Retina (tissue), 1 donor: ENCODE measurements around the gene NFE2L2.
"Not testable (repeated sequence)": the region's sequence is repeated elsewhere in the genome, so short reads cannot be mapped to it uniquely, and the experiment has no call there.

Source experiments
- DNase-seq: peaks from one replicate; pipeline ENCODE4 v3.0.0-alpha.2; 2016

Gene NFE2L2

DNA sequence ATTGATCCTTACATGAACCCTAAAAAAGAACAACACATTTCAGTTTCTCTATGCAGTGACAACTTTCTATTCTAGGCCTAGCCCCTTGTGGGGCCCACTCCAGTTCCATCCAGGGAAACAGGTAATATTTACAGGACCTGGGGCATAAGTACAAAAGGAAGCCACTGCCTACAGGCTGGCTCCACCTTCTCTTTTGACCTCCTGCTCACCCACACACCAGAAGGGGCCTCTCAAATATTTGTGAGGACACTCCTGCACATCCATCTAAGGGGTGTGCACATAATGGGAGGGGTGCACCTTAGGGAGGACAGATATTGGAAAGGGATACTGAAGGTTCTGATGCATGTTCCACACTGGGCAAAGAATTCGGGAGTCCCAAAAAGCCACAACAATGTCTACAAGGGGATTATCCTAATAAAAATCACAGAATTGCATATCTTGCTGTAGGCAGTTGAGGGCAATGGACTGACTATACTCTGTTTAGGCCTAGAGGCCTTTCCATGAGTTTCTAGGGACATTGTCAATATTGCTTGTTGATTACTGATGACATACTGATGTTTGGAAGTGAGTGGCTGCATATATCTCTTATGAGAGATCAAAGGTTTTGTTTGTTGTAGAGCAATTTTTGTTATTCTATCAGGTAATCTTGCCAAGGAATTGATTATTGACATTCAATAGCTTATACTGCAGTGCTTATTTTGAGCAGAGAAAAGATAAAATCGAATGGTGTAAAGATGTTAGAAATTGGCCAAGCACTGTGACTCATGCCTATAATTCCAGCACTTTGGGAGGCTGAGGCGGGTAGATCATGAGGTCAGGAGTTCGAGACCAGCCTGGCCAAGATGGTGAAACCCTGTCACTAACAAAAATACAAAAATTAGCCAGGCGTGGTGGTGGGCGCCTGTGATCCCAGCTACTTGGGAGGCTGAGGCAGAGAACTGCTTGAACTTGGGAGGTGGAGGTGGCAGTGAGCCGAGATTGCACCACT lies 75.8 kb downstream of the NFE2L2 start:
- no peak for DNase-seq

DNA sequence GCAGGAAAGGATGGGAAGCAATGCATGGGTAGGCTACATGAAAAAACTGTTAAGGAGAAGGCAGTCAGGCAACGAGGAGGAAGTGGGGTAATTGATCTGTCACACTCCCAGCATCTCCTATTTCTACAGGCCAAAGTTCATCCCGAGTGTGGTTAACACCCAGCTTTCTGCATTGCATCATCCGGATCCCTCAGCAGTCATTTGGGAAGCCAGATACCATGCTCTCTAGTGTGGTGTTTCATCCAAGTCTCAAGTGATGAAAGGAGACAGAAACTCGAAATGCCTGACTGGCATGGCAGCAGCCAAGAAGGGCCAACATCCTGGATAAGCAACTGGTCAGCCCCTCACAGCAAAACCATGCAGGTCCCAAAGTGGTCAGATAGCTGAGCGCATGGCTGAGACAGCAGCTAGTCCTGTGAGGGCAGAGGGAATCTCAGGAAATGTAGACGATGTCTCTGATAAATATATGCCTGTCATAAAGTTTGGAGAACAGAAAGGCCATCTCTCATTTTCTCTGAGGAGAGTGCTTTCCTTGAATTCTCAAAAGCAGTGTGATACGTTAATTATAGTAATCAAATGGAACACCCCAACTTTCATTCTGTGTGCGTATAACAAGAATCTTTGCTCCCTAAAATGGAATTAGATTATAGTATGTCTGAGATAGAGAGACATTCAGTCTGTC lies 76.8 kb downstream of the NFE2L2 start:
- DNase-seq, result no peak

DNA sequence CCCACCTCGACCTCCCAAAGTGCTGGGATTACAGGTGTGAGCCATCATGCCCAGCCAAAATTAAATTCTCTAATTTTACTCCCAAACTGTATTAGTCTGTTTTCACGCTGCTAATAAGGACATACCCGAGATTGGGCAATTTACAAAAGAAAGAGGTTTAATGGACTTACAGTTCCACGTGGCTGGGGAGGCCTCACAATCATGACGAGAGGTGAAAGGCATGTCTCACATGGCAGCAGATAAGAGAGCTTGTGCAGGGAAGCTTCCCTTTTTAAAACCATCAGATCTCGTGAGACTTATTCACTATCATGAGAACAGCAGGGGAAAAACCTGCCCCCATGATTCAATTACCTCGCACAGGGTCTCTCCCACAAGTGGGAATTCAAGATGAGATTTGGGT lies 78.5 kb downstream of the NFE2L2 start:
- not testable (repeated sequence) for DNase-seq

DNA sequence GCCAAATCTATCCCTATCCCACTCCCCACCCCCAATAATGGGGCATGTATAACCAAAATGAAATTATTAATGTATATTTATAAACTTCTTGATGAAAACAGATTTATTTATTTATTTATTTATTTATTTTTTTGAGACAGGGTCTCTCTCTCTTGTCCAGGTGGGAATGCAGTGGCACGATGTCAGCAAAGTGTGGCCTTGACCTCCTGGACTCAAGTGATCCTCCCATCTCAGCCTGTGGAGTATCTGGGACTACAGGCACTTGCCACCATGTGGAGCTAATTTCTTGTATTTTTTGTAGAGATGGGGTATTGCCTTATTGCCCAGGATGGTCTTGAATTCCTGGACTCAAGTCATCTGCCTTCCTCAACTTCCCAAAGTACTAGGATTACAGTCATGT lies 79.9 kb downstream of the NFE2L2 start:
- DNase-seq, result no peak

DNA sequence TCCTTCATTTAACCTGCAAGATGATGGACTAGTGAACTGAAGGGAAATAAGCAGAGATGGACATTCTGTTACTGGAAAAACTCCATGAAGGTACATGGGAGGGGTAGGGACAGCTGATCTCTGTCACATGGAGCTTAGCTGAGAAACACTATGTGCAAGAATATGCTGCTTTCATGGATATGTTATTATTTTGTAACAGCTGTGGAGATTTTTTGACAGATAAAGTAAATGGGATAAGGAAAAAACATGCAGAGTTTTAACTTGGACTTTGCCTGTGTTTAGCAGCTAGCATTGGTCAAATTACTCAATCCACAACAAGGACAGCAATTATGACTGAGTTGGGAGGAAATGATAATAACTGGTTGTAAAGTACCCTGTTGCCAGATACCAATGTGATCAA lies 80.7 kb downstream of the NFE2L2 start:
- DNase-seq, result no peak
